Epithelial cell of esophagus (primary cell): ENCODE results near the gene FABP6.
A peak's percentile ranks its signal among the peaks of the same experiment; 100 is the strongest.

Source experiments
- DNase-seq: peaks from one replicate; pipeline ENCODE4 v3.0.0; 2010; ENCODE audit warnings: low read depth
- H3K4me3 ChIP-seq: 2 replicates; pipeline ENCODE4 v1.5.1; 2011; ENCODE audit warnings: mild to moderate bottlenecking, low read length, control low read depth
- TF ChIP-seq, protein P1 (sequence below): IDR thresholded peaks from 2 replicates; pipeline ENCODE4 v1.5.1; 2011; ENCODE audit warnings: low read depth, mild to moderate bottlenecking, low read length, control low read depth, inconsistent platforms; ENCODE audit not compliant: insufficient read depth; ENCODE audit errors: missing control alignments

Gene FABP6

GRCh38 chr5:160287378-160288051 lies 58.2 kb downstream of the FABP6 start:
- TF ChIP-seq, protein P1, sequence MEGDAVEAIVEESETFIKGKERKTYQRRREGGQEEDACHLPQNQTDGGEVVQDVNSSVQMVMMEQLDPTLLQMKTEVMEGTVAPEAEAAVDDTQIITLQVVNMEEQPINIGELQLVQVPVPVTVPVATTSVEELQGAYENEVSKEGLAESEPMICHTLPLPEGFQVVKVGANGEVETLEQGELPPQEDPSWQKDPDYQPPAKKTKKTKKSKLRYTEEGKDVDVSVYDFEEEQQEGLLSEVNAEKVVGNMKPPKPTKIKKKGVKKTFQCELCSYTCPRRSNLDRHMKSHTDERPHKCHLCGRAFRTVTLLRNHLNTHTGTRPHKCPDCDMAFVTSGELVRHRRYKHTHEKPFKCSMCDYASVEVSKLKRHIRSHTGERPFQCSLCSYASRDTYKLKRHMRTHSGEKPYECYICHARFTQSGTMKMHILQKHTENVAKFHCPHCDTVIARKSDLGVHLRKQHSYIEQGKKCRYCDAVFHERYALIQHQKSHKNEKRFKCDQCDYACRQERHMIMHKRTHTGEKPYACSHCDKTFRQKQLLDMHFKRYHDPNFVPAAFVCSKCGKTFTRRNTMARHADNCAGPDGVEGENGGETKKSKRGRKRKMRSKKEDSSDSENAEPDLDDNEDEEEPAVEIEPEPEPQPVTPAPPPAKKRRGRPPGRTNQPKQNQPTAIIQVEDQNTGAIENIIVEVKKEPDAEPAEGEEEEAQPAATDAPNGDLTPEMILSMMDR = no peak
- H3K4me3 ChIP-seq = no peak overlapping the region
- DNase-seq = peak; percentile 58
